GM19463 (cell line): ENCODE data around the gene PSMC3.
A peak's percentile ranks its signal among the peaks of the same experiment; 100 is the strongest.

ENCODE experiments used
- ATAC-seq: cut with Tn5 transposase; IDR thresholded peaks from one replicate; pipeline ENCODE4 v1.9.1; 2021; ENCODE audit warnings: mild to moderate bottlenecking, moderate library complexity; ENCODE audit not compliant: unreplicated experiment

Gene PSMC3

DNA sequence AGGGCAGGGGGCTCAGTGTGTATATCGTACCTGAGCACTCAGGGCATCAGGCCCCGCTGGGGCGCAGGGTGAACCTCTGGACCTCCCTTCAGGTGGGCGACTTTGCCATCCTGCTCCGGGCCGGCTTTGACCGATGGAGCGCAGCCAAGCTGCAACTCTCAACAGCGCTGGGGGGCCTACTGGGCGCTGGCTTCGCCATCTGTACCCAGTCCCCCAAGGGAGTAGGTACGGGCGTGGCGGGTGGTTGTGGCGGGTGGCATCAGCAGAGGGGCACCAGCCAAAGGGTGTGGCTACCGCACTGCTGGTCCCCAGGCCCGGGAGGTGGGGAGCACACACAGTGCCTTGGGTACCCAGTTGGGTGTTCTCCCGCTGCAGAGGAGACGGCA lies 11.6 kb downstream of the PSMC3 start:
- no peak for ATAC-seq

- ATAC-seq = no peak
These were observed 12.1 kb downstream of the PSMC3 start for GRCh38 chr11:47413908-47414684.

DNA sequence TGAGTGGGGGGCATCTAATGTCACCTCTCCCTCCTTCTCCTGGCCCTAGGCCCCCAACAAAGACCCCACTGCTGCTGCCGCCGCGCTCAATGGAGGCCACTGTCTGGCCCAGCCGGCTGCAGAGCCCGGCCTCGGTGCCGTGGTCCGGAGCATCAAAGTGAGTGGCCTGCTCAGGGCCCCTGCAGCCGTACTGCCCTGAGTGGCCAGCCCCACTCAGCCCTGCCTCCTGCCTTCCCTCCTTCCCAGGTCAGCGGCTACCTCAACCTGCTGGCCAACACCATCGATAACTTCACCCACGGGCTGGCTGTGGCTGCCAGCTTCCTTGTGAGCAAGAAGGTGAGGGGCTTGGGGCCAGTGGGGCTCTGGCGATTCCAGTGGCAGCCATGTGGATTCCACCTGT lies 12.9 kb downstream of the PSMC3 start:
- no peak for ATAC-seq

- ATAC-seq = no peak
These were observed 14.1 kb downstream of the PSMC3 start for GRCh38 chr11:47411884-47412746.

DNA sequence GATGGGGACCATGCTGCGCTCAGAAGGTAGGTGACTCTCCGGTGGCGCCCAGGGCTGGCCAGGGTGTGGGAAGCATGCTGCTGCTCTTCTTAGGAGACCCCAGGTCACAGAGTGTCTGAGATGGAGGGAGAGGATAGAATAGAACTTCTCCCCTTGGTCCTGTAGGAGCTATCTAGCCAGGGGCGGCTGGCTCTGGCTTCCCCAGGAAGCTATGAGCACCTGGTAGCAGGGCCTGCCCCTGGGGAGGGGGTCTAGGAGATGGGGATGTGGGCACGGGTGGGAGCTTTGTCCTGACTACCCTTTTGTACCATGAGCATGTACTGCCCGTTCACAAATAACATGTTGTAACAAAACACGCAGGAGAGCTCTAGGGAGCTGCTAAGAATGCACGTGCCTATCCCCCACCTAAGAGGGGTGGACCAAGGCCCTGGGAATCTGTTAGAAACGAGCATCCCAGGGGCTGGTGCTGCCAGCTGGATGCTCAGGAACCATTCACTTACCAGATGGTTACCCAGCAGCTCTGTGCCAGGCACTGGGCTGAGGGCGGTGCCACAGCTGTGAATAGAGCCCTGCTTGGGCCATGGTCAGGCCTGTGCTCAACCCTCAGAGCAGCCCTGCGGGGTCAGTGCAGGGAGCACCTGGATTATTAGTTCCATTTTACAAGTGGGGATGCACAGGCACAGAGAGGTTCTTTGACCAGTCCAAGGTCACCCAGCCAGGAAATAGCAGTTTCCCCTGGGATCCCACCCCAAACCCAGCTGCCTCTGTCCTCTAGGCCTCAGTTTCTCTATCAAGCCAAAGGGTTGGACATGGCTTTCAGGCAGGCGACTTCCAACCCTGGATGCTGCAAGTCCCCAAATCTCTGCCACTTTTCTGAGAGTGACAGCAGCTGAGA lies 15.6 kb downstream of the PSMC3 start:
- ATAC-seq = no peak

DNA sequence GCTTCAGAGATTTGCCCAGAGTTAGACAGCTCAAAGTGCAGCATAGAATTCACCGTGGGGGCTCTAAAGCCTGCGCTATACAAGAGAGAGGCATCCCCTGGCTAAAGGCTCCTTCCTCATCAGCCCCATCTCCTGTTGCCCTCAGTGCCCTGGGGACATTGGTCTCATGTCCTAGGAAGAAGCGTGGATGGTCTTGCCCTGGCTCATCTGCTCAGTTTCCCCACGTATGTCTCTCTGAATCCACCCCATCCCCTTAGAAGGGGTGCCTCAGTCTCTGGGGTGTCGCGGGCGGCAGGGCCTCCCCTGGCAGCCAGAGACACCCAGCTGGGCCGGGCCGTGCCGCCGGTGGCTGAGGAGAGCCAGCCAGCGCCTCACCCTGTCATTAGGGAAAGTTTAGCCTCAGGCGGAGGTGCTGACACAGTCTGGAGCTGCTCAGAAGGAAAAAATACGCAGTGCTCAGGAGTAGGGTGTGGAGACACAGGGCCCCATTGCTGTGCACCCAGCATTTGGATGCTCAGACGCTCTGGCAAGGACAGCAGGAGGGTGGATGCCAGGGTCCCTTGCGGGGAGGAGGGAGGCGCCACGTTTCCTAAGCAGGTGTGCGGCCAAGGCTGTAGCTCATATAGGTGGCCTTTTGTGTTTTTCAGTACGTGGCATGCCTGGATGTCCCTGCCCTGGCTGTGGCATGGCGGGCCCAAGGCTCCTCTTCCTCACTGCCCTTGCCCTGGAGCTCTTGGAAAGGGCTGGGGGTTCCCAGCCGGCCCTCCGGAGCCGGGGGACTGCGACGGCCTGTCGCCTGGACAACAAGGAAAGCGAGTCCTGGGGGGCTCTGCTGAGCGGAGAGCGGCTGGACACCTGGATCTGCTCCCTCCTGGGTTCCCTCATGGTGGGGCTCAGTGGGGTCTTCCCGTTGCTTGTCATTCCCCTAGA lies 16.5 kb downstream of the PSMC3 start:
- no peak for ATAC-seq

DNA sequence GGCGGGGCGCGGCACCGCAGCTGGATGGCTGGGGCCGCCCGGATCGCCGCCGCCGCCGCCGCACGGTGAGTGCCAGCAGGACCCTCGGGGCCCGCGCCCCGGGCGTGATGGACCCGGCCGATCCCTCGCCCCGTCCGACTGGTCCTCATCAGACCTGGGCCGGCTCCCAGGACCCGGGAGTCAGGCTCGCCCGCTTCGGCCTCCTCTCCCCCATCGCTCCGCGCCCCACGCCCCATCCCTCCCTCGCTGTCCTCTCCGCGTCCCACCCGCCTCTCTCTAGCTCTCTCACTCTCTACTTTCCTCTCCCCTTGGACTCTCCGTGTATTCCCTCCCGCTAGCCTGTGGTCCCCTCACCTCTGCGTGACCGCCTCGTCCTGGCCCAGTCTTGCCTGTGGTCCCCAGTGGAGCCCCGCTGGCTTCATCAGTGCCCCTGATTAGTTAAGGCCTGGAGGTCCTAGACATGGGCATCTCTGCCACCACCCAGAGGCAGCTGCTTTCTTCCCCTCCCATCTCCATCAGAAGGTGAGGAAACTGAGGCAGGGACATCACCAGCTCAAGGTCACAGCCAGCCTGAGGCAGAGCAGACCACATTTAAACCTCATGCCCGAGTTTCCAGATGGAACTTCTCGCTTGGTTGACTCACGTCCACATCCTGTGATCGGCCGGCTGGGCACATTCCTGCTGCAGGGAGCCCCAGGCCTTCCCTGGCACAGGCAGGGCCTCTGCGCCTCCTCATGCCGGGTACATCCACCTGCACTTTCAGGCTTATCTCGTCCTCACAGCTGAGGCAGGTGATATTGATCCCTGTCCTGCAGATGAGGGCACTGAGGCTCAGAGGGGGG lies 17.4 kb downstream of the PSMC3 start:
- ATAC-seq = no peak

DNA sequence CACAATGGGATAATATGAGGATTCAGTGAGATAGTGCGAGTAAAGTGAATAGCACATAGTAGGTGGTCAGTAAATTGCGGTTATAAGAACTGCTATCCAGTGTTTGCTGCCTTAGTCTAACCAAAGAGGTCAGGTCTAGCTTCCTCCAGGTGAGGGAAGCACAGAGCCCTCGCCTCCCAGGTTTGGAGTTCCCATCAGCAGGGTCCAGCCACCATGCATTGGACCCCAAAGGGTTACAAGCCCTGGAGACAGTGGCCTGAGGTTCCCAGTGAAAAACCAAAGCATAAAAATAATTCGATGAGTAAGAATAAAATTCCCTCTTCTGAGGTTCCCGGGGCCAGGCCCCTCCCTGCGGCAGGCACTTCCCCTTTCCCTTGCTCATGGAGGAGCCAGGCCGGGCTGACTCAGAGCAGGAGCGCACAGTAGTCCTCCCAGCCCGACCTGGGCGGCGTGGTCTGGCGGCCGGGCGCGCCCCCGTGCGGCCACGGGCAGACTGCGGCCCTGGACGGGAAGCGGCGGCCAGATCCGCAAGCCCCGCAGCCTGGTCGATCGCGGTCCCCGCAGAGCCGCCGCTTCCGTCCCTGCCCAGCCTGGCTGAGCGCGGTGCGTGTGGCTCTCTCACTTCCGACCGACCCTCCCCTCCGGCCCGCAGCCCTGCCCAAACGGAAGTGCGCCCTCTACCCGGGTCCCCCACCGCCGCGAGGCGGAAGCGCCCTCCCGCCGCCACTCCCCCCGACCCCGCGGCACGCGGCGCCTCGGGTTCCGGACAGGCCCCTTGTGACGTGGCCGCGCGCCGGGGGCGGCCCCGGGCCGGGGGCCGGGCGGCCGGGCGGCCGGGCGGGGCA lies 18.3 kb downstream of the PSMC3 start, which contains the start of gene SLC39A13:
Gene SLC39A13, plus strand, starts transcription at position 845 of the 845 bp plus-strand sequence. CDS start 1,505 bp downstream, outside the sequence.
- peak; percentile 84 for ATAC-seq

DNA sequence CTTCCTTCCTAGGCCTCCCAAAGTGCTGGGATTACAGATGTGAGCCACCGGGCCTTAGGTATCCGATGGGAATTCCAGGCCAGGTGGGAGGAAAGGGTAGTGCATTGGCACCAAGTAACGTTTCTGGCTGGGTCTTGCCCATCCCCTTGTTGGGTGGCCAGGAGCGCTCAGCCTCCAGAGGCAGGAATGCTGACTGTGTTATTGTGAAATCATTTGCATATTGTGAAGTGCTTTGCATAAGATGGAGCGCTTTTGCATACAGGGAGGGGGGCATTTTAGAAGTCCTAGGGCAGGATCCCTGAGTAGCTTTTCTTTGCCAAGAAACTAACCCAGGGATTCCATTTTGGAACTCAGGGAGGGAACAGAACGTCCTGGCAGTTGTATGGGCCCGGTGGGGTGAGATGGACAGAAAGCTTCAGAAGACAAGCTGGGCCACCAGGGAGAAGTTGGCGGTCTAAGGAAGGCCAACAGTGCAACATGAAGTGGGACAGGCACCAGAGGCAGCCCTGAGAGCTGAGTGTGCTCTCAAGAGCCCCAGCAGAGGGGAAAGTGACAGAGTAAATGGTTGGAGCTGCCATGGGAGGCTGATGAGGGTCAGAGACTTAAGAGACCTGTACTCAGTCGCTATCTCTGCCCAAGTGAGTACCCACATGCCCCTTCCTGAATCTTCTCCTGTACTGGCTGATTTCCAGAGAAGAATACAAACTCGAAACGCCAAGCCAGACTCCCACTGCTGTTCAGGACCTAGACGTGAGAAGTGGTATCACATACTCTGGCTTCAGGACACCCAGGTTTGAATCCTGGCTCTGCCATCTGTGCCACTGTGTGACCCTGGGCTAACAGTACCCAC lies 19.1 kb downstream of the PSMC3 start:
- no peak for ATAC-seq

DNA sequence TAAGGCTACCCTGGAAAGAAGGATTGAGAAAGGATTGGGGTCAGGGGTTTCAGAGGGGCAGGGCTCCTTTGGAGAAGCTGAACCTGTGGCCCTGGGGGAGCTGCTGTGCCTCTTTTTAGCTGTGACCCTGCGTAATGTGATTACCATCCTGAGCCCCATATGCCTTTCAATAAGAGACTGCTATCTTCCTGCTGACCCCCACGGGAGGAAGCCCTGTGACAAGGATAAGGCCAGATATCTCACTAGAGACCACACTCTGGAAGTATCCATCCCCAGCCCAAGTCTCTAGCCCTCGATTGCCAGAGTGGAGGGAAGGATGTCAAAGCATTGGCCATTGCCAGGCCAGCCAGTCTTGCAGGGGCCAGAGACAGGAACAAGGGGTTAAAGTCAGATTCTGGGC lies 22.7 kb downstream of the PSMC3 start:
- no peak for ATAC-seq

DNA sequence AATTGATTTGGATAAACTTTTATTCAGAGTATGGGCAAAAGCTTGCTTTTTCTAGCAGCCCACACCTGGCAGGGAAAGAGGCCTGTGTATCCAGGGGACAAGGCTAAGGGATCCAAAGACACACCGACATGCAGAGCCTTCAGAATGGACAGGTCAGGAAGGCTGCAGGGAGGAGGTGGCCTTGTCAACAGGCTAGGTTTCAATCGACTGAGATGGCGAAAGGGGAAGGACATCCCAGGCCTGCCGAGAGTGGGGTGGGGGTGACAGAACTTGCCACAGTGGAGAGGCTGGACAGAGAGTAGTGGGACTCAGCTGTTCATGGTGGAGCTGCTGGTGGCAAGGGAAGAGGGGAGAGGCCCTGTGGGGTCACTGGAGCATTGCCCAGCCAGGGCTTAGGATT lies 23.1 kb downstream of the PSMC3 start:
- no peak for ATAC-seq

DNA sequence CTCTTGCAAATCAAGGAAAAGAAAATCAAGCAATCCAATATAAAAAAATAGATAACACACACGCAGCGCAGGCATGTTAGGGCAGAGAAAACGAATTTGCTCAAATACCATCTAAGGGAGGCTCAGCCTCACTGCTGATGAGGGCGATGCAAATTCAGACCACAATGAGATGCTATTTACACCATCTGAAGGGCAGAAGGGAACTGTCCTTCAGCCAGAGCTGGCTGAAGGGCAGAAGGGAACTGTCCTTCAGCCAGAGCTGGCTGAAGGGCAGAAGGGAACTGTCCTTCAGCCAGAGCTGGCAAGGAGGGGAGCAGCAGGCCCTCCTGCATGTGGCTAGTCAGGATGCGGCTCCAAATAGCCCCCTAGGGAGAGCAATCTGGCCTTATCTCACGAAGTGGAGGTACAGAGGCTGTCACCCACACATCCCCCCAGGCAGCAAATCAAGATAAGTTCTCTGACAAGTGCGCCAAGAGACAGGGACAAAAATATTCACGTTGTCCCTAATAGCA lies 25.4 kb downstream of the PSMC3 start:
- ATAC-seq = peak; percentile 76

GRCh38 chr11:47399860-47400767 lies 26.1 kb downstream of the PSMC3 start:
- ATAC-seq = peak; percentile 60

DNA sequence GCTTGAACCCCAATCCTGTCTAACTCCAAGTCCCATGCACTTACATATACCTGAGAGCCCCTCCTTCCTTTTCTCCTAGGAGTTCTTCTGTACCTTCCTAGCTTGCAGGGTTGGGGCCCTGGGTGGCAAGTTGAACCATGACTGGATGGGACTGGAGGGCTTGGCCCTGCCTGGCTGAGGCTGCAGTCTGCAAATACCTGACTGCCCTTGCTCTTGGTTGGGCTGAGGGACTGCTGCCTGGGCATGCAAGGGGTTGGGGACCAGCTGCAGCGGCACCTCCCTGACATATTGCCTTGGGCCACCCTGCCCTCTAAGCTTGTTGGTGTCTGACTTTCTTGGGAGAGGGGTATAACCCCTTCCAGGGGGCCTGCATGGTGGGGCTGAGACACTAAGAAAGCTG lies 27.7 kb downstream of the PSMC3 start:
- no peak for ATAC-seq

DNA sequence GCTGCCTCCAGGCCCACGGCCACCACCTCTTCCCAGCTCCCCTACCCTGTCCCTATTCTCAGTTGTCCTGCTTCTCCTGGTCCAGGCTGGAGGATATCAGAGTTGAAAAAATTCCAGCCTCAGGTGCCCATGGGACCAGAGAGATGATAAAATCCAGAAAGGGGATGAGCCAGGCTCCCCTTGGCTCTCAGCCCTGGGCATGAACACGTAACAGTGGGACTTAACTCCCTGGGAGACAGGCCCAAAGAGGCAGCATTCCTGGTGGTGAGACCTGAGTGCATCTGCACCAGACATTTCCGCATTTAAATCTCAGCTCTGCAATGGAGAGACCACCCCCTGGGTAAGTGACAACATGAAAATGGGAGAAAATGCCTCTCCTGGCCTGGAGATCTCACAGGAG lies 28.2 kb downstream of the PSMC3 start:
- ATAC-seq = no peak

DNA sequence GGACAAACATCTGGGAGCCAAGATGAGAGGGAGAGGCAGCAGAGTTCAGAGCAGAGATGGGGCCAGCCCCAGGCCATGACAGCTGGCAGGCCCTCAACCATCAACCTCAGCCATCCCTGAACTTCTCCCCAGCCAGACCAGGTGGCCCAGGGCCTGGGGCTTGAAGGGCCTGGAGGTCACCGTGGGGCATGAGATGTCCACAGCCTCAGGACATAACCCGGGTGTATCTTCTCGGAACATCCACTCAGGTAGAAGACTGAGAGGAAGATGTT lies 30.3 kb downstream of the PSMC3 start:
- ATAC-seq = no peak
